Measurements from ENCODE around the gene NRP1. TPM values are rescaled to one million over a fixed set of nuclear protein-coding genes. Genes with fewer than 3 reads are reported as not detected.
"Not testable (repeated sequence)": the region's sequence is repeated elsewhere in the genome, so short reads cannot be mapped to it uniquely, and the experiment has no call there.

NRP1 gene
- total RNA-seq, 2 donors from 2014 or later: 11.7 to 18.4 TPM

DNA sequence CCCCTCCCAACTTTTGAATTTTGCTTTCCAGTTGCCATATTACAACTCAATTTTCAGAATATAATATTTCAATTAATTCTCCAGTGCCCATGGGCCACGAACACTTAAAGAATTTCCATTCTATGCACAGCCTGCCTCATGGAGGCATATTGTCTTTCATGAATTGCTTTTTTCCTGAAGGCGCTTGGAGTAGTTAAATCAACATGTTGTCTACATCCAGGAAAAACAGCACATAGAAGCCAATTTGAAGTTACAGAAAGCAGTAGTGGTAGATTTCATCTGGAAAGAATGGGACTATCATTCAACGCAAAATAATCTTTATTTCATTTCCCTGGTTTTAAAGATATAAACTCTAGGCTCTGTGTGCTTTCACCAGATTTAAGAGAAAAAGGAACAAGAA lies 106.0 kb downstream of the NRP1 start:
- no peaks in the 10 kb centered on the region for H3K36me3 ChIP-seq
- intact Hi-C loops (cut with DNase I): no loop called here
- DNase-seq: no peak
- H3K4me3 ChIP-seq: no peak overlapping the region
- no peaks in the 10 kb centered on the region for H3K4me1 ChIP-seq
- H3K27me3 ChIP-seq: no peaks in the 10 kb centered on the region
- H3K9ac ChIP-seq (ENCODE audit: low read depth in 2 of 2, low read length in 2 of 2): no peak overlapping the region
- H3K27ac ChIP-seq: no peak overlapping the region
- TF ChIP-seq, protein P1, sequence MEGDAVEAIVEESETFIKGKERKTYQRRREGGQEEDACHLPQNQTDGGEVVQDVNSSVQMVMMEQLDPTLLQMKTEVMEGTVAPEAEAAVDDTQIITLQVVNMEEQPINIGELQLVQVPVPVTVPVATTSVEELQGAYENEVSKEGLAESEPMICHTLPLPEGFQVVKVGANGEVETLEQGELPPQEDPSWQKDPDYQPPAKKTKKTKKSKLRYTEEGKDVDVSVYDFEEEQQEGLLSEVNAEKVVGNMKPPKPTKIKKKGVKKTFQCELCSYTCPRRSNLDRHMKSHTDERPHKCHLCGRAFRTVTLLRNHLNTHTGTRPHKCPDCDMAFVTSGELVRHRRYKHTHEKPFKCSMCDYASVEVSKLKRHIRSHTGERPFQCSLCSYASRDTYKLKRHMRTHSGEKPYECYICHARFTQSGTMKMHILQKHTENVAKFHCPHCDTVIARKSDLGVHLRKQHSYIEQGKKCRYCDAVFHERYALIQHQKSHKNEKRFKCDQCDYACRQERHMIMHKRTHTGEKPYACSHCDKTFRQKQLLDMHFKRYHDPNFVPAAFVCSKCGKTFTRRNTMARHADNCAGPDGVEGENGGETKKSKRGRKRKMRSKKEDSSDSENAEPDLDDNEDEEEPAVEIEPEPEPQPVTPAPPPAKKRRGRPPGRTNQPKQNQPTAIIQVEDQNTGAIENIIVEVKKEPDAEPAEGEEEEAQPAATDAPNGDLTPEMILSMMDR (IDR thresholded peaks at IDR 0.05): no peak
- H3K9me3 ChIP-seq: no peaks in the 10 kb centered on the region

GRCh38 chr10:33227489-33227888 lies 107.0 kb downstream of the NRP1 start:
- intact Hi-C loops (cut with DNase I): no loop called here
- no peaks in the 10 kb centered on the region for H3K9me3 ChIP-seq
- TF ChIP-seq, protein P1 (IDR thresholded peaks at IDR 0.05): no peak
- H3K27ac ChIP-seq: no peak overlapping the region
- DNase-seq: no peak
- no peak overlapping the region for H3K4me3 ChIP-seq
- no peaks in the 10 kb centered on the region for H3K4me1 ChIP-seq
- no peaks in the 10 kb centered on the region for H3K27me3 ChIP-seq
- H3K36me3 ChIP-seq: no peaks in the 10 kb centered on the region
- H3K9ac ChIP-seq (ENCODE audit: low read depth in 2 of 2, low read length in 2 of 2): no peak overlapping the region

DNA sequence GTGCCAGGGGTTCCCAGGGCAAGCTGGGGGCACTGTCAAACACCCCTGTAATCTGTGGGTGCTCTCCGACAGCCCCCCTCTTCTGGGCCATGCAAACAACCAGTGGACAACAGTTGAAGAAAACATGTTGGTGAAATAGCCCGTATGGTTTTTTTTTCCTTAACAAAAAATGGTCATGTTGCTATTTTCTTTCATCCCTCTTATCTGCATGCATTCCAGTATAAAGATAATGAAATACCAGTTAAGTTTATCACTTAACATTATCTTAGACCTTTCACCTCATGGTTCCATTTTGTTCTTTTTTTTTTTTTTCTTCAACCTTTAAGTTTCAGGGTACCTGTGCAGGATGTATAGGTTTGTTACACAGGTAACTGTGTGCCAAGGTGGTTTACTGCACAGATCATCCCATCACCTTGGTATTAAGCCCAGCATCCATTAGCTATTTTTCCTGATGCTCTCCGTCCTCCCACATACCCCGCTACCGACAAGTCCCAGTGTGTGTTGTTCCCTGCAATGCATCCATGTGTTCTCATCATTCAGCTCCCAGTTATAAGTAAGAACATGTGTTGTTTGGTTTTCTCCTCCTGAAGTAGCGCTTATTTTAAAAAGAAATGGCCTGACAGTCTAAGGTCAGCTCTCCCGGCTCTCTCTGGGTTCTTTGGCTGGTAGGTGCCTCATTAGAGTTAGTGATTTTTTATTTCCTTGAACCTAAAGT lies 110.1 kb downstream of the NRP1 start:
- TF ChIP-seq, protein P1 (IDR thresholded peaks at IDR 0.05): no peak
- no peak overlapping the region for H3K4me3 ChIP-seq
- no peaks in the 10 kb centered on the region for H3K4me1 ChIP-seq
- H3K9ac ChIP-seq (ENCODE audit: low read depth in 2 of 2, low read length in 2 of 2): no peak overlapping the region
- H3K9me3 ChIP-seq: no peaks in the 10 kb centered on the region
- intact Hi-C loops (cut with DNase I): no loop called here
- no peak overlapping the region for H3K27ac ChIP-seq
- DNase-seq: no peak
- H3K36me3 ChIP-seq: no peaks in the 10 kb centered on the region
- no peaks in the 10 kb centered on the region for H3K27me3 ChIP-seq

GRCh38 chr10:33223326-33224000 lies 111.0 kb downstream of the NRP1 start:
- H3K4me3 ChIP-seq: no peak overlapping the region
- H3K27ac ChIP-seq: no peak overlapping the region
- H3K9ac ChIP-seq (ENCODE audit: low read depth in 2 of 2, low read length in 2 of 2): no peak overlapping the region
- H3K4me1 ChIP-seq: no peaks in the 10 kb centered on the region
- no peaks in the 10 kb centered on the region for H3K27me3 ChIP-seq
- no peaks in the 10 kb centered on the region for H3K36me3 ChIP-seq
- intact Hi-C loops (cut with DNase I): no loop called here
- no peaks in the 10 kb centered on the region for H3K9me3 ChIP-seq
- TF ChIP-seq, protein P1 (IDR thresholded peaks at IDR 0.05): no peak
- DNase-seq: no peak

- DNase-seq; H3K27me3 ChIP-seq; H3K27ac ChIP-seq; H3K4me1 ChIP-seq; H3K36me3 ChIP-seq; H3K9me3 ChIP-seq; H3K9ac ChIP-seq (ENCODE audit: low read depth in 2 of 2, low read length in 2 of 2); intact Hi-C loops (cut with DNase I); H3K4me3 ChIP-seq: not testable (repeated sequence)
These were observed 112.2 kb downstream of the NRP1 start for GRCh38 chr10:33222304-33222703.

DNA sequence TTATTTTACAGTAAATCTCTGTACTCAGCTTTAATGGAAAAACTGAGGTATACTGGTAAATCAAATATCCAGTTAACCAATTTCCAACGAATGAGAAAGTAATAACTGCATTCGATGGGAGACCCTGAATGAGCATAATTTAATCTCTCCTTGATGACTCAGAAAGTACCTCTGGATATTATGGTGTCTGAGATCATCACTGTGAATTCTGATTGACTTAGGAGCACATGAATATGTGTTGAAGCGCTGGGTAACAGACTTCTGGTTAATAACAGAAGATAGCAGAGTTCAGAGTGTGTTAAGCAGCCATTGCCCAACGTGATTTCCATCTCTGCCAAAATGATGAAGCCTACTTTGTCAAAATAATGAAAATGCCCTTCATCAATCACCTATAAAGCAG lies 116.6 kb downstream of the NRP1 start:
- Histone ChIP-seq H3K36me3 (no peaks in the 10 kb centered on the region), H3K9ac (ENCODE audit: low read depth in 2 of 2, low read length in 2 of 2) (no peak overlapping the region), H3K27ac (no peak overlapping the region), H3K27me3 (no peaks in the 10 kb centered on the region), H3K4me1 (peaks cover 5% of the 10 kb centered on the region), H3K4me3 (no peak overlapping the region), H3K9me3 (no peaks in the 10 kb centered on the region)
- TF ChIP-seq, protein P1 (IDR thresholded peaks at IDR 0.05): no peak
- no peak for DNase-seq
- intact Hi-C loops (cut with DNase I): no loop called here

All from colonic mucosa (tissue), 4 donors.